ENCODE measurements around the gene MAGI3. TPM values are rescaled to one million over a fixed set of nuclear protein-coding genes. Genes with fewer than 3 reads are reported as not detected.
A peak's percentile ranks its signal among the peaks of the same experiment; 100 is the strongest.

The MAGI3 gene
- total RNA-seq (1 to 10 TPM; 3.1 to 3.2 TPM), polyA plus RNA-seq (1.8 TPM)

GRCh38 chr1:113389953-113390834, at the start of gene MAGI3:
Gene MAGI3, plus strand, starts transcription at chr1:113390515. Its CDS starts 519 bp downstream, at chr1:113391034.
- POLR2A ChIA-PET: interaction anchor here (0.6 kb wide), 4 partner anchors 25 to 732 kb away, joined by 3 to 4 read pairs (median 4); no protein-coding TSS in a partner anchor
- DNase-seq: peak; percentile 82 to 91 (median 88)
- Histone ChIP-seq H3K36me3 (ENCODE audit: insufficient read depth, low read length) (no peaks in the 10 kb centered on the region), H3K27ac (ENCODE audit: low read depth, low read length) (peak within 1 kb of the TSS; percentile 41), H3K27me3 (ENCODE audit: insufficient read depth, low read length, poor library complexity, severe bottlenecking) (no peaks in the 10 kb centered on the region), H3K4me1 (ENCODE audit: insufficient read depth, low read length) (peaks cover 23% of the 10 kb centered on the region), H3K9me3 (ENCODE audit: low read length) (no peaks in the 10 kb centered on the region), H3K4me3 (ENCODE audit: low read length) (peak within 1 kb of the TSS; percentile 71)
- peak within 1 kb of the TSS; percentile 10 to 91 (median 70) for H3K27ac Mint-ChIP-seq
- peaks cover 0 to 5% (median 4%) of the 10 kb centered on the region in 3 donors for H3K36me3 Mint-ChIP-seq
- peaks cover 24 to 33% (median 26%) of the 10 kb centered on the region in 3 donors for H3K4me1 Mint-ChIP-seq
- H3K4me3 Mint-ChIP-seq: peak within 1 kb of the TSS; percentile 92 to 97 (median 94)
- CTCF ChIA-PET: interaction anchor here (1.0 to 1.8 kb wide), 3 partner anchors 9 to 317 kb away, joined by 3 to 7 read pairs (median 4); partner anchors contain the start of gene LRIG2
- H3K27me3 Mint-ChIP-seq: peaks cover 0 to 11% of the 10 kb centered on the region in 2 donors
- peaks cover 0 to 4% (median 0%) of the 10 kb centered on the region in 5 donors for H3K9me3 Mint-ChIP-seq

GRCh38 chr1:113353580-113353979, 36.7 kb upstream of the MAGI3 start:
- ChIA-PET CTCF (no interaction called here), POLR2A (no interaction called here)
- H3K27me3 ChIP-seq (ENCODE audit: insufficient read depth, low read length, poor library complexity, severe bottlenecking): no peaks in the 10 kb centered on the region
- peaks cover 12 to 25% of the 10 kb centered on the region in 2 donors for H3K27me3 Mint-ChIP-seq
- peaks cover 0 to 2% (median 0%) of the 10 kb centered on the region in 5 donors for H3K9me3 Mint-ChIP-seq
- DNase-seq: no peak
- H3K4me3 Mint-ChIP-seq: no peak overlapping the region
- H3K36me3 Mint-ChIP-seq: no peaks in the 10 kb centered on the region
- H3K9me3 ChIP-seq (ENCODE audit: low read length): no peaks in the 10 kb centered on the region
- H3K36me3 ChIP-seq (ENCODE audit: insufficient read depth, low read length): no peaks in the 10 kb centered on the region
- H3K27ac Mint-ChIP-seq: no peak overlapping the region
- no peaks in the 10 kb centered on the region for H3K4me1 ChIP-seq (ENCODE audit: insufficient read depth, low read length)
- no peaks in the 10 kb centered on the region for H3K4me1 Mint-ChIP-seq
- H3K4me3 ChIP-seq (ENCODE audit: low read length): no peak overlapping the region
- no peak overlapping the region for H3K27ac ChIP-seq (ENCODE audit: low read depth, low read length)

DNA sequence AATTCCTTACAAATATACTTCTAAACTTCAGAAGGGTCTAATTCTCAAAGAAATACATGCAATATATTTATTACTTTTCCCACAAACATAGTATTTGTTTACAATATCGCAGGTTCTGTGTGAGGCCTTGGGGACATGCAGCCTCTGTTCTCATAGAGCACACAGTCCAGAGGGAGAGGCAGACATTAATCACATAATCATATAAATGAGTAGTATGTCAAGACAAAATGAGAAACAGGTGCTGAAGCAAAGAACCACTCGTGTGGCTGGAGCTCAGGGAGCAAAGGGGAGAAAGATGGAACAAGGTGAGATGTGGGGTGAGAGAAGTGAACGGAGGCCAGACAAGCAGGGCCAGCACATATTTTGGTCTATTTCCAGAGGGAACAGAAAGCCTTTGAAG, 26.4 kb upstream of the MAGI3 start:
- DNase-seq: no peak
- POLR2A ChIA-PET: interaction anchor here (0.6 kb wide), 1 partner anchor 73 kb away, joined by 6 read pairs; no protein-coding TSS in a partner anchor
- Mint-ChIP-seq H3K9me3 (no peaks in the 10 kb centered on the region), H3K36me3 (no peaks in the 10 kb centered on the region), H3K4me3 (no peak overlapping the region), H3K27me3 (peaks cover 2 to 3% of the 10 kb centered on the region in 2 donors), H3K27ac (no peak overlapping the region), H3K4me1 (no peaks in the 10 kb centered on the region)
- Histone ChIP-seq H3K9me3 (ENCODE audit: low read length) (no peaks in the 10 kb centered on the region), H3K4me1 (ENCODE audit: insufficient read depth, low read length) (no peaks in the 10 kb centered on the region), H3K27ac (ENCODE audit: low read depth, low read length) (no peak overlapping the region), H3K4me3 (ENCODE audit: low read length) (no peak overlapping the region), H3K36me3 (ENCODE audit: insufficient read depth, low read length) (no peaks in the 10 kb centered on the region), H3K27me3 (ENCODE audit: insufficient read depth, low read length, poor library complexity, severe bottlenecking) (no peaks in the 10 kb centered on the region)
- CTCF ChIA-PET: no interaction called here

GRCh38 chr1:113369040-113369439, 21.3 kb upstream of the MAGI3 start:
- no peaks in the 10 kb centered on the region for H3K9me3 Mint-ChIP-seq
- Histone ChIP-seq H3K27ac (ENCODE audit: low read depth, low read length) (no peak overlapping the region), H3K9me3 (ENCODE audit: low read length) (no peaks in the 10 kb centered on the region), H3K27me3 (ENCODE audit: insufficient read depth, low read length, poor library complexity, severe bottlenecking) (no peaks in the 10 kb centered on the region), H3K36me3 (ENCODE audit: insufficient read depth, low read length) (no peaks in the 10 kb centered on the region), H3K4me1 (ENCODE audit: insufficient read depth, low read length) (no peaks in the 10 kb centered on the region), H3K4me3 (ENCODE audit: low read length) (no peak overlapping the region)
- POLR2A ChIA-PET: no interaction called here
- CTCF ChIA-PET: no interaction called here
- H3K4me3 Mint-ChIP-seq: no peak overlapping the region
- H3K27me3 Mint-ChIP-seq: peaks cover 0 to 4% of the 10 kb centered on the region in 2 donors
- H3K4me1 Mint-ChIP-seq: no peaks in the 10 kb centered on the region
- no peak overlapping the region for H3K27ac Mint-ChIP-seq
- no peaks in the 10 kb centered on the region for H3K36me3 Mint-ChIP-seq
- no peak for DNase-seq

DNA sequence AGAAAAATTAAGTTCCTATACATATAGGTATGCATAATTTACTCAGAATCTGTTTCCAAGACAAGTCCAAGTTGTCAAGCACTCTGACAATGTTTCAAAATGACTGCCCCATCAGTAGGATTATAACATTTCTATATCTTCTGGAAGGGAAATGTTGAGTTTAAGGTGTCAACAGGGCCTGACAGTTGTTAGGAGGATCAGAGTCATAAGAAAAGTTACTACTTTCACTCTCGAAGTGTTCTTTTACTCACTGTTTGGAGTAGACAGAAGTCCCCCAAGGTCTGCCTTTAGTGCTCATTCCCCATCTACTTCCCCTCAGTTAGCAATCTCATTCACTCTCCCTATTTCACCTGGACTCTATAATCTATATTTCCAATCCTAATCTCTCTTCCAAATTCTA, 20.6 kb upstream of the MAGI3 start:
- no peak overlapping the region for H3K27ac ChIP-seq (ENCODE audit: low read depth, low read length)
- no peak overlapping the region for H3K27ac Mint-ChIP-seq
- no peaks in the 10 kb centered on the region for H3K4me1 ChIP-seq (ENCODE audit: insufficient read depth, low read length)
- no peak overlapping the region for H3K4me3 Mint-ChIP-seq
- H3K36me3 Mint-ChIP-seq: no peaks in the 10 kb centered on the region
- no peak for DNase-seq
- ChIA-PET POLR2A (no interaction called here), CTCF (no interaction called here)
- no peaks in the 10 kb centered on the region for H3K36me3 ChIP-seq (ENCODE audit: insufficient read depth, low read length)
- H3K4me1 Mint-ChIP-seq: no peaks in the 10 kb centered on the region
- H3K27me3 Mint-ChIP-seq: peaks cover 0 to 10% of the 10 kb centered on the region in 2 donors
- H3K27me3 ChIP-seq (ENCODE audit: insufficient read depth, low read length, poor library complexity, severe bottlenecking): no peaks in the 10 kb centered on the region
- H3K9me3 ChIP-seq (ENCODE audit: low read length): no peaks in the 10 kb centered on the region
- H3K4me3 ChIP-seq (ENCODE audit: low read length): no peak overlapping the region
- H3K9me3 Mint-ChIP-seq: no peaks in the 10 kb centered on the region

- Histone ChIP-seq H3K4me1 (ENCODE audit: insufficient read depth, low read length) (no peaks in the 10 kb centered on the region), H3K4me3 (ENCODE audit: low read length) (no peak overlapping the region), H3K27ac (ENCODE audit: low read depth, low read length) (no peak overlapping the region), H3K9me3 (ENCODE audit: low read length) (no peaks in the 10 kb centered on the region), H3K27me3 (ENCODE audit: insufficient read depth, low read length, poor library complexity, severe bottlenecking) (no peaks in the 10 kb centered on the region), H3K36me3 (ENCODE audit: insufficient read depth, low read length) (no peaks in the 10 kb centered on the region)
- Mint-ChIP-seq H3K27me3 (peaks cover 1 to 13% of the 10 kb centered on the region in 2 donors), H3K36me3 (no peaks in the 10 kb centered on the region), H3K4me1 (no peaks in the 10 kb centered on the region), H3K27ac (no peak overlapping the region), H3K4me3 (no peak overlapping the region), H3K9me3 (no peaks in the 10 kb centered on the region)
- POLR2A ChIA-PET: no interaction called here
- DNase-seq: no peak
- CTCF ChIA-PET: no interaction called here
Measured at GRCh38 chr1:113370868-113371267, 19.4 kb upstream of the MAGI3 start.

- H3K27ac ChIP-seq (ENCODE audit: low read depth, low read length): no peak overlapping the region
- H3K9me3 ChIP-seq (ENCODE audit: low read length): no peaks in the 10 kb centered on the region
- Mint-ChIP-seq H3K4me1 (no peaks in the 10 kb centered on the region), H3K27me3 (peaks cover 1 to 26% of the 10 kb centered on the region in 2 donors), H3K36me3 (no peaks in the 10 kb centered on the region), H3K4me3 (no peak overlapping the region), H3K27ac (no peak overlapping the region), H3K9me3 (no peaks in the 10 kb centered on the region)
- no peaks in the 10 kb centered on the region for H3K4me1 ChIP-seq (ENCODE audit: insufficient read depth, low read length)
- DNase-seq: no peak
- H3K4me3 ChIP-seq (ENCODE audit: low read length): no peak overlapping the region
- ChIA-PET POLR2A (no interaction called here), CTCF (no interaction called here)
- H3K36me3 ChIP-seq (ENCODE audit: insufficient read depth, low read length): no peaks in the 10 kb centered on the region
- H3K27me3 ChIP-seq (ENCODE audit: insufficient read depth, low read length, poor library complexity, severe bottlenecking): no peaks in the 10 kb centered on the region
Measured at GRCh38 chr1:113372546-113372945, 17.8 kb upstream of the MAGI3 start.

GRCh38 chr1:113373644-113374043, 16.7 kb upstream of the MAGI3 start:
- no peaks in the 10 kb centered on the region for H3K36me3 ChIP-seq (ENCODE audit: insufficient read depth, low read length)
- Mint-ChIP-seq H3K36me3 (no peaks in the 10 kb centered on the region), H3K4me1 (no peaks in the 10 kb centered on the region)

More at GRCh38 chr1:113373644-113374043, 16.7 kb upstream of the MAGI3 start:
- no peak overlapping the region for H3K27ac Mint-ChIP-seq
- CTCF ChIA-PET: no interaction called here
- H3K4me3 Mint-ChIP-seq: no peak overlapping the region
- DNase-seq: no peak
- H3K27me3 ChIP-seq (ENCODE audit: insufficient read depth, low read length, poor library complexity, severe bottlenecking): no peaks in the 10 kb centered on the region
- no peak overlapping the region for H3K4me3 ChIP-seq (ENCODE audit: low read length)
- no peak overlapping the region for H3K27ac ChIP-seq (ENCODE audit: low read depth, low read length)
- H3K4me1 ChIP-seq (ENCODE audit: insufficient read depth, low read length): no peaks in the 10 kb centered on the region
- peaks cover 1 to 26% of the 10 kb centered on the region in 2 donors for H3K27me3 Mint-ChIP-seq
- POLR2A ChIA-PET: no interaction called here
- no peaks in the 10 kb centered on the region for H3K9me3 Mint-ChIP-seq
- no peaks in the 10 kb centered on the region for H3K9me3 ChIP-seq (ENCODE audit: low read length)
